NT2/D1 (cell line): ENCODE data around the gene RFX3.

Source experiments
- SUZ12 ChIP-seq: IDR thresholded peaks from 2 replicates; pipeline ENCODE4 v1.6.1; 2011; ENCODE audit not compliant: insufficient read length, insufficient read depth; ENCODE audit errors: extremely low read depth
- YY1 ChIP-seq: IDR thresholded peaks from 2 replicates; pipeline ENCODE4 v1.6.1; 2011; ENCODE audit not compliant: insufficient read length, insufficient read depth
- ZNF274 ChIP-seq: IDR thresholded peaks from 2 replicates; pipeline ENCODE4 v1.6.1; 2011; ENCODE audit warnings: mild to moderate bottlenecking, low read depth, low read length

GRCh38 chr9:3397766-3398165 is 128.0 kb downstream of the RFX3 start:
- TF ChIP-seq YY1 = no peak
- TF ChIP-seq ZNF274 = no peak
- no peak for TF ChIP-seq SUZ12
